CD4-positive, alpha-beta T cell treated with Interferon gamma for 1 hour (primary cell): Measurements from ENCODE around the gene SCT.

Experiments used
- DNase-seq: peaks from one replicate; pipeline ENCODE4 v3.0.0-alpha.2; 2020

The SCT gene

DNA sequence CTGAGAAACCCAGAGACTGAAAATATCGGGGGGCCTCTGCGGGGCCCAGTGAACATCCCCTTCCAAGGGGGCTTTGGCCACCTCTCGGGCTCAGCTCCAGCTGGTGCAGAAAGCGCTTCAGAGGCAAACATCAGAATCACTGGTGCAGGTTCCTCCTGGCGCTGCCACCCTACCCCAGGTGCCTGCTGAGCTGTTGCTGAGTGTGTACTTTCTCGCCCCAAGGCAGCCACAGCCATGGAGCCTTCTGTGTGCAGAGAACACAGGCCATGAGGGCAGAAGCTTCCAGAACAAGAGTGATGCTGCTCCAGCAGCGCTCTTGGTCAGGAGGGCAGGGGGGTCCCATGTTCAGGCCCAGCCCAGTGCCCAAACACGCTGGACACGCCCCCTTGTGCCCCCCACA lies 16.4 kb upstream of the SCT start:
- DNase-seq: no peak

DNA sequence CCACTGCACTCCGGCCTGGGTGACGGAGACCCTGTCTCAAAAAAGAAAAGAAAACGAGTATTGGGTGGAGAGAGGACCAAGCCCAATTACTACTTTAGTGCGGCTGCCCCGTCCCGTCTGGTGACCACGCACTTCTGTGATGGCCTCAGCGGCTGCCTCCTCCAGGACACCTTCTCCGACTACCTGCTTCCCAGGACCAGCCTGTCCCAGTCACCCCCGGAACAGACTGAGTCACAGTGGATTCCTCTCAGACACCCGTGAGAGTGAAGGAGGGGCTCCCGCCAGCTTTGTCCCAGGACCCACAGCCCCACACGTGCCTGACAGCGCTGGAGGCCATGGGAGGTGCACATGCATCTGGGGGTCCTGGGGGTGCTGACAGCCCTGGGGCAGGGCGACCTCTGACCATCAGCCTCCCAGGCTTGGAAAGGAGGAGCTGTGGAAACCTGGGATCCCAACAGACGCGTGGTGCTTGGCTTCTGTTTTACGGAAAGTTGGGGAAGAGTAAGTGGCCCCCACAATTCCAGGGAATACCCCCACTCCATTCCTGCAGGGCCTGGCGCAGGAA lies 14.9 kb upstream of the SCT start:
- no peak for DNase-seq

DNA sequence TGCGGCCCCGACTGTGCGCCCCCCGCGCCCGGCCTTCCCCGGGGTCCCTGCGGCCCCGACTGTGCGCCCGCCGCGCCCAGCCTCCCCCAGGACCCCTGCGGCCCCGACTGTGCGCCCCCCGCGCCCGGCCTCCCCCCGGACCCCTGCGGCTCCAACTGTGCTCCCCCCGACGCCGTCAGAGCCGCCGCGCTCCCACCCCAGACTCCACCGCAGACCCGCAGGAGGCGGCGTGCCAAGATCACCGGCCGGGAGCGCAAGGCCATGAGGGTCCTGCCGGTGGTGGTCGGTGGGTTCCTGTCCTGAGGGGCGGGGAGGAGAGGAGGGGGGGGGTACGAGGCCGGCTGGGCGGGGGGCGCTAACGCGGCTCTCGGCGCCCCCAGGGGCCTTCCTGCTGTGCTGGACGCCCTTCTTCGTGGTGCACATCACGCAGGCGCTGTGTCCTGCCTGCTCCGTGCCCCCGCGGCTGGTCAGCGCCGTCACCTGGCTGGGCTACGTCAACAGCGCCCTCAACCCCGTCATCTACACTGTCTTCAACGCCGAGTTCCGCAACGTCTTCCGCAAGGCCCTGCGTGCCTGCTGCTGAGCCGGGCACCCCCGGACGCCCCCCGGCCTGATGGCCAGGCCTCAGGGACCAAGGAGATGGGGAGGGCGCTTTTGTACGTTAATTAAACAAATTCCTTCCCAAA lies 13.2 kb upstream of the SCT start:
- peak; percentile 23 for DNase-seq

- DNase-seq: no peak
These were observed 12.5 kb upstream of the SCT start for GRCh38 chr11:639332-639955.

DNA sequence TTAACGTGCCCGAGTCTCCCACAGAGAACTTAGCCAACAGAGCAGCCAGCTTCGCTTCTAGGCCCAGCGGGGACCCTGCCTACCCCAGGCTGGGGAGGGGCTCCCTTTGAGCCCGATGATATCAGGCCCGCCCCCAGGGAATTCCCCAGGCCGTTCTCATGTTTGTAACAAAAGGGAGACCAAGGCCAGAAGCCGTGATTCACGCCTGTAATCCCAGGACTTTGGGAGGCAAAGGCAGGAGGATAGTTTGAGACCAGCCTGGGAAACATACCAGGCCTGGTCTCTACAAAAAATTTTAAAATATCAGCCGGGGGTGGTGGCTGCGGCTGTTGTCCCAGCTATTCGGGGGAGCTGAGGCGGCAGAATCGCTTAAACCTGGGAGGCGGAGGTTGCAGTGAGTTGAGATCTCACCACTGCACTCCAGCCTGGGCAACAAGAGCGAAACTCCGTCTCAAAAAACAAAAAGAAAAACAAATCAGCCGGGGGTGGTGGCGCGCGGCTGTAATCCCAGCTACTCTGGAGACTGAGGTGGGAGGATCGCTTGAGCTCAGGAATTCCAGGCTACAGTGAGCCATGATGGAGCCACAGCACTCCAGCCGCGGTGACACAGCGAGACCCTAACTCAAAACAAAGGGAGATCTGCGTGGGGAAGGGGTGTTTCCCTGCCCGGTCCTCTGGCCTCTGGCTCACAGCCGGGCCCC lies 11.8 kb upstream of the SCT start:
- no peak for DNase-seq

DNA sequence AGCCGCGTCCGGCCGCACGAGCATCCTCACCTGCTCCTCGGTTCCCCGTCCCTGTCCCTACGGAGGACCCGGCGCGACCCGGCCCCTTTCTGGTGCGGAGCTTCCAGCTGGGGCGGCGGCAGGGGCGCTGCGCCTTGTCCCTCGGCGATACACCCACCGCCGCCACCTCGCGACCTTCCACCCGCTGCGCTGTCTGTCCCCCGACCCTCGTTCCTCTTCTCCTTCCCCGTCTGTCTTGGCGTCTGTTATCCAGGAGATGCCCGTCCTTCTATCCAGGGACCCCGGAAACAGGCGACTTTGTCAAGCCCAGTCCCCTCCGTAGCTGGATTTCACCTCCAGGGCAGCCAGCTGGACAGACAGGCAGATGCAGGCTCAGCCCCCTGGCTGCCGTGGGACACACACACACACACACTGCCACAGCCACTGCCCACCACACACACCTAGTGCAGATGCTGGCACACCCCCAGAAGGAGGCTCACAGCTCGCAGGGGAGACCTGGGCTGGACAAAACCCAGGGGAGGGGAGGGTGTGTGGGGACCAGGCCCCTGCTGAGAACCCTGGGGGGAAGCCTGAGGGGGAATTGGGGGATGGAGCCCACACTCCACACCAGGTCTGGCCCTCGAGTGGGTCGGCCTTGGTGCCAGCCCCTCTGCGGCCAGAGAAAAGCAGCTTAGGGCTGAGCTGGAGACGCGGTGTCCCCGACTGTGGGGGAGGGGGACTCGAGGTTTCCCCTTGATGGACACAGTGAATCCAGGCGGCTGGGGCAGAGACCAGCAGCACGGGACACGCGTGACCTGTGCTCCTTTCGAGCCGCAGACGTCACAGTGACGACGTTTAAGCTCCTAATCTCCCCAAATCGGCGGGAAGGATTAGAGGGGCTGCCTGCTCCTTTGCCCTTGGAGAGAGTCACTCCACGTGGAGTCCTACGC lies 10.9 kb upstream of the SCT start:
- no peak for DNase-seq

DNA sequence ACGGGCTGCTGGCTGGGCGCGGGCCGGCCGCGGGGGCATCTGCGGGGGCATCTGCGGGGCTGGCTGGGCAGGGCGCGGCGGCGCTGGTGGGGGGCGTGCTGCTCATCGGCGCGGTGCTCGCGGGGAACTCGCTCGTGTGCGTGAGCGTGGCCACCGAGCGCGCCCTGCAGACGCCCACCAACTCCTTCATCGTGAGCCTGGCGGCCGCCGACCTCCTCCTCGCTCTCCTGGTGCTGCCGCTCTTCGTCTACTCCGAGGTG lies 10.3 kb upstream of the SCT start:
- DNase-seq: no peak

DNA sequence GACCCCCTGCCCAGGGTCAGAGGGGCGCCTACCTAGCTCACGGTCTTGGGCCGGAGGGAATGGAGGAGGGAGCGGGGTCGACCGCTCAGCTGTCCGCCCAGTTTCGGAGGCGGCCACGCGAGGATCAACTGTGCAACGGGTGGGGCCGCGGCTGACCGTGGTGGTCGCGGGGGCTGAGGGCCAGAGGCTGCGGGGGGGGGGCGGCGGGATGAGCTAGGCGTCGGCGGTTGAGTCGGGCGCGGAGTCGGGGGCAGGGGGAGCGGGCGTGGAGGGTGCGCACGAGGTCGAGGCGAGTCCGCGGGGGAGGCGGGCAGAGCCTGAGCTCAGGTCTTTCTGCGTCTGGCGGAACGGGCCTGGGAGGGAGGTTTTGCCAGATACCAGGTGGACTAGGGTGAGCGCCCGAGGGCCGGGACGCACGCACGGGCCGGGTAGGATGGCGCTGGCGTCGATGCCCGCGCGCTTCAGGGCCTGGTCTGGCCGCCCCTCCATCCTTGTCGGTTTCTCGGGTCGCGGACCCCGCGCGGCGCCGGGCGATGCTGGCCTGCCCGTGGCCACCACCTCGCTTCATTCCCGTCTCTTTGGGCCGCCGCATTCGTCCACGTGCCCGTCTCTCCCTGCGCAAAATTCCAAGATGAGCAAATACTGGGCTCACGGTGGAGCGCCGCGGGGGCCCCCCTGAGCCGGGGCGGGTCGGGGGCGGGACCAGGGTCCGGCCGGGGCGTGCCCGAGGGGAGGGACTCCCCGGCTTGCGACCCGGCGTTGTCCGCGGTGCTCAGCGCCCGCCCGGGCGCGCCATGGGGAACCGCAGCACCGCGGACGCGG lies 9.7 kb upstream of the SCT start, which contains the start of gene DRD4:
TSS of gene DRD4 (plus strand) at position 759 of the 822 bp plus-strand sequence. CDS start at position 795, 36 bp downstream.
- DNase-seq: no peak

DNA sequence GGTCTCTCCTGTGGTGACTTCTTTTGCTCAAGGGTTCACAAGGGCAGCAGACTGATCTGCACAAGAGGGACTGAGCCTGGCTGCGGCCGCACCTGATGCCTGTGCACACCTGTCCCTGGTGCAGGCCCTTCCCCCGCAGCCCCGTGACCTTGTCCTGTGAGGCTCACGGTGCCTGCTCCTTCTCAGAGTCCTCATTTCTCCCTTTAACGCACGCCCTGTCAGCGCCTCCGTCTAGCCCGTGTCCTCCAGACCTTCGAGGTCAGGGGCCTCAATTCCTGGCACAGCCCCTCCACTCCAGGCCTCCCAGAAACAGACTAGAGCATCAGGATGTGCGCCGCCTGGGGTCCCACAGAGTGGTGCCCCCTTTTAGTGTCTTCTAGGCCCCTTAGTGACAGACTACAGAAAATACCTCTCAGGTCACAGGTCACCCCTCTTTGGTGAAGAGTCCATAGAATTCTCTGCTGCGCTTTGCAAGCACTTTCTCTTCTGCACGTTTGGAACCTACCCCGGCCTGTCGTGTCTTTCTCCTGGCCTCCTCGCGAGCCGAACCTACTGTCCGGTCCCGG lies 9.0 kb upstream of the SCT start:
- DNase-seq: no peak

DNA sequence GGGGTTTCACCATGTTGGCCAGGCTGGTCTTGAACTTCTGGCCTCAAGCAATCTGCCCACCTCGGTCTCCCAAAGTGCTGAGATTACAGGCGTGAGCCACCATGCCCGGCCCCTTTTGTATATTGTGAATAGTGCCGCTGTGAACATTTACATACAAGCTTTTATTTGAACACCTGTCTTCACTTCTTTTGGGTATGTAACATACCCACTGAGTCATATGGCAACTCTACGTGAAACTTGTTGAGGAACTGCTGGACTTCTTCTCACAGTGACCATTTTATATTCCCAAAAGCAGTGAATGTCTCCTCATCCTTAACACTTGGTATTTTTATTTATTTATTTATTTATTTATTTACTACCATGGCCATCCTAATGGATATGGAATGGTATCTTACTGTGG lies 3.9 kb upstream of the SCT start:
- DNase-seq: no peak

DNA sequence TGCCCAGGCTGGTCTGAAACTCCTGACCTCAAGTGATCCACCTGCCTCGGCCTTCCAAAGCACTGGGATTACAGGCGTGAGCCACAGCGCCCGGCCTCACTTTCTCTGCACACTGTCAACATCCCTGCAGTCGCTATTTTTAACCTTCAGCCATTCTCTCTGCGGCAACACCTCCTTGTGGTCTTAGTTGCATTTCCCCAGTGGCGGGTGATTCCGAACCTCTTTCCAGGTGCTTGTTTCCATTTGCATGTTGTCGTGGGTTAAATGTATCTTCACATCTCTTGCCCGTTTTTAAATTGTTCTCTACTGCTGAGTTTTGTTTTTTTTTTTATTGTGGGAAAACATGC lies 2.2 kb upstream of the SCT start:
- DNase-seq: peak; percentile 56

GRCh38 chr11:628056-628455 lies 1.1 kb upstream of the SCT start:
- no peak for DNase-seq

GRCh38 chr11:627308-627576 lies 261 bp upstream of the SCT start:
- DNase-seq: no peak

GRCh38 chr11:625636-626268 lies 1.2 kb downstream of the SCT start:
- DNase-seq: no peak

DNA sequence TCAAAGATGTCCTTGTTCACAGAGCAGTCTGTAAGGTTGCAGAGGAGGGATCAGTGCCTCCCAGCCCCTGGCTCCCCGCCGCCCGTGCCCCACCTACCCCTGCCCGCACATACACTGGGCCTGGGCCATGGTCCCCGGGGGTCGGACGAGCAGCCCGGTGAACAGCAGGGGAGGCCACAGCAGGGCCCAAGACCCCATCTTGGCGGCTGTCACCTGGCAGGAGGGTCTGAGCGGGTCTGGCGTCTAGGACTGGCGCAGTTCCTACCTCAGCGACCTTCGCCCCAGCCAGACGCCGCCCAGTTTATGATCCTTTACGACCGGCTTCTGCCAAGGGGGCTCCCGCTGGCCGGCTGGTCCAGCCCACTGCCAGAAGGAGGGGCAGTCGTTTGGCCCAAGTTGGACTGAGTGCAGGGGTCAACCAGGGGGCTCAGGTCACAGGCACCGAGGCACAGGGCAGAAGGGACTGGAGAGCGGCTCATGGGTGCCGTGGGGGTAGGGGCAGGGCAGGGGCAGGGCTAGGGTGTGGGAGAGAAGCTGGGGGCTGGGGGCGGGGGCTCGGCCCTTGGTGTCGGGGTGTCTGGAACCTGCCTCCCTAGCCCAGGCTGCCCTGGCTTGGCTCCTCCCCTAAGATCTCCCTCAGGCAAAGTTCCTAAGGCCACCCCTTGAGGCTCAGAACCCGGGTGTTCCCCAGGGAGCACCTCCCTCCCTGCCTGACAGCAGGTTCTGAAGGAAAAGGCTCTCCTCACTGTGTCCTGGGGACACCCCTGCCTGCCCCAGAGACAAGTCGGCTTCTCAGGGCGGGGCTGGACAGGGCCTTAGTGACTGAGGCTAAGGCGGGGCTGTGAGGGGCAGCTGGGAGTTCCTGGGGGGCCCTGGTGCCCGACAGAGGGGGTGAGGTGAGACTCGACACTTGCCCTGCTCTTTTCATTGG lies 2.0 kb downstream of the SCT start, which contains the start of gene CDHR5:
TSS of gene CDHR5 (minus strand) at position 251 of the 931 bp plus-strand sequence. CDS start at position 198, 53 bp downstream.
- DNase-seq: no peak

- DNase-seq: no peak
These were observed 2.8 kb downstream of the SCT start for GRCh38 chr11:623999-624704.

- DNase-seq: no peak
These were observed 3.6 kb downstream of the SCT start for GRCh38 chr11:623349-623869.

- no peak for DNase-seq
These were observed 5.1 kb downstream of the SCT start for GRCh38 chr11:621838-622237.
